HCT116 (cell line): ENCODE results near the gene STK31. TPM values are rescaled to one million over a fixed set of nuclear protein-coding genes. Genes with fewer than 3 reads are reported as not detected.
"Not testable (repeated sequence)": the region's sequence is repeated elsewhere in the genome, so short reads cannot be mapped to it uniquely, and the experiment has no call there.

Experiments
- ATAC-seq: fragments of 200-7000 bp; cut with Tn5 transposase; 2 replicates; pipeline ENCODE4 v1.9.1; 2020; ENCODE audit warnings: mild to moderate bottlenecking, moderate library complexity
- BruUV-seq: library from RNA; stranded (reverse); fragments of 400-500 nt; replicated peaks from 2 replicates; lab custom pipeline; 2021; lab: Mats Ljungman, UMichigan
- CTCF ChIA-PET: fragments of 300-600 bp; sonication (Branson Sonifier 250); formaldehyde crosslinking; loops from one replicate; lab custom pipeline; 2021; ENCODE audit warnings: antibody characterized with exemption; lab: Charles Lee
- POLR2A ChIA-PET: fragments of 300-600, 350-600 bp; sonication (Branson Sonifier 250); formaldehyde crosslinking; loops from one replicate; lab custom pipeline; 2021; ENCODE audit warnings: antibody characterized with exemption; lab: Charles Lee
- RAD21 ChIA-PET, 2 experiments: fragments of 300-600 bp; sonication (Branson Sonifier 250); formaldehyde crosslinking; loops; one replicate each; lab custom pipeline; 2023; ENCODE audit warnings: low total read pairs in 2 of 2; ENCODE audit not compliant: uncharacterized antibody in 2 of 2, unreplicated experiment in 2 of 2, low non-redundant PET in 1 of 2; lab: Charles Lee
- DNase-seq: peaks from one replicate; pipeline ENCODE4 v3.0.0-alpha.2; 2010; ENCODE audit warnings: low read depth, low spot score
- H2AFZ ChIP-seq: fragments of 200-600 bp; shearing (Covaris generic), sonication (generic); 2 replicates; pipeline ENCODE4 v1.6.1; 2017; ENCODE audit warnings: low read depth, mixed run types, mixed read lengths, antibody characterized with exemption, low read length; ENCODE audit not compliant: poor library complexity, severe bottlenecking
- H3K27ac ChIP-seq: 2 replicates; pipeline ENCODE4 v1.5.1; 2012; ENCODE audit warnings: low read depth, low read length
- H3K27me3 ChIP-seq: fragments of 200-600 bp; sonication (generic); 2 replicates; pipeline ENCODE4 v1.6.1; 2016; ENCODE audit warnings: mixed run types, low read length, mixed read lengths; ENCODE audit not compliant: insufficient read depth
- H3K36me3 ChIP-seq, 2 experiments: fragments of 200-500 bp in 1 of 2; fragments of 200-600 bp in 1 of 2; sonication (Bioruptor generic) in 1 of 2; sonication (generic) in 1 of 2; 2 replicates each; pipeline versions ENCODE4 v1.5.1 to v1.6.1; 2014 to 2016; ENCODE audit warnings: low read length in 2 of 2, inconsistent platforms in 1 of 2, mixed read lengths in 1 of 2, mixed run types in 1 of 2; ENCODE audit not compliant: insufficient read depth in 2 of 2, control insufficient read depth in 1 of 2
- H3K4me1 ChIP-seq, 2 experiments: fragments of 200-600 bp in 1 of 2; sonication (generic) in 1 of 2; 2 replicates each; pipeline versions ENCODE4 v1.5.1 to v1.6.1; 2012 to 2017; ENCODE audit warnings: low read length in 2 of 2, inconsistent platforms in 1 of 2, mild to moderate bottlenecking in 1 of 2, mixed read lengths in 1 of 2, mixed run types in 1 of 2, moderate library complexity in 1 of 2; ENCODE audit not compliant: insufficient read depth in 2 of 2, control insufficient read depth in 1 of 2
- H3K4me2 ChIP-seq: fragments of 200-600 bp; sonication (generic); 2 replicates; pipeline ENCODE4 v1.6.1; 2017; ENCODE audit warnings: mixed run types, low read length, mixed read lengths
- H3K4me3 ChIP-seq, 2 experiments: fragments of 200-600 bp in 1 of 2; sonication (generic) in 1 of 2; replicated peaks in 1 of 2; 2 replicates each; pipeline ENCODE4 v1.5.1; 2011 to 2016; ENCODE audit warnings: low read length in 2 of 2, control low read depth in 1 of 2, low read depth in 1 of 2, mild to moderate bottlenecking in 1 of 2, mixed read lengths in 1 of 2, mixed run types in 1 of 2
- H3K79me2 ChIP-seq: fragments of 200-600 bp; sonication (generic); 2 replicates; pipeline ENCODE4 v1.6.1; 2017; ENCODE audit warnings: mild to moderate bottlenecking, mixed run types, low read length, moderate library complexity, mixed read lengths; ENCODE audit not compliant: insufficient read depth
- H3K9ac ChIP-seq: fragments of 200-600 bp; sonication (generic); 2 replicates; pipeline ENCODE4 v1.6.1; 2016; ENCODE audit warnings: low read length, mixed read lengths
- H3K9me2 ChIP-seq: fragments of 200-600 bp; sonication (generic), shearing (Covaris generic); 2 replicates; pipeline ENCODE4 v1.6.1; 2017; ENCODE audit warnings: mixed run types, mild to moderate bottlenecking, moderate library complexity; ENCODE audit not compliant: insufficient read depth
- H3K9me3 ChIP-seq, 2 experiments: fragments of 200-500 bp in 1 of 2; fragments of 200-600 bp in 1 of 2; sonication (Bioruptor generic) in 1 of 2; sonication (generic) in 1 of 2; 2 replicates each; pipeline ENCODE4 v1.6.1; 2014 to 2017; ENCODE audit warnings: low read length in 2 of 2, mixed read lengths in 2 of 2, inconsistent platforms in 1 of 2, low read depth in 1 of 2, mild to moderate bottlenecking in 1 of 2, mixed run types in 1 of 2, moderate library complexity in 1 of 2; ENCODE audit not compliant: control insufficient read depth in 1 of 2, insufficient read depth in 1 of 2
- H4K20me1 ChIP-seq: fragments of 200-600 bp; sonication (generic), shearing (Covaris generic); 2 replicates; pipeline ENCODE4 v1.6.1; 2017; ENCODE audit warnings: mixed run types, mild to moderate bottlenecking, moderate library complexity; ENCODE audit not compliant: insufficient read depth
- CBX3 ChIP-seq: IDR thresholded peaks from 2 replicates; pipeline ENCODE4 v1.6.1; 2012; ENCODE audit warnings: low read depth
- EGR1 ChIP-seq: IDR thresholded peaks from 2 replicates; pipeline ENCODE4 v1.6.1; 2012; ENCODE audit warnings: low read depth
- ELF1 ChIP-seq: IDR thresholded peaks from 2 replicates; pipeline ENCODE4 v1.6.1; 2012; ENCODE audit warnings: low read depth, borderline replicate concordance
- EZH2 ChIP-seq: fragments of 200-600 bp; sonication (generic); IDR thresholded peaks from 2 replicates; pipeline ENCODE4 v1.6.1; 2017; ENCODE audit warnings: antibody characterized with exemption, mixed run types
- JUND ChIP-seq: IDR thresholded peaks from 2 replicates; pipeline ENCODE4 v1.6.1; 2012
- POLR2A ChIP-seq: IDR thresholded peaks from 2 replicates; pipeline ENCODE4 v1.7.0; 2011; ENCODE audit warnings: borderline replicate concordance; ENCODE audit not compliant: insufficient read depth, insufficient read length; ENCODE audit errors: extremely low read depth
- RAD21 ChIP-seq: IDR thresholded peaks from 2 replicates; pipeline ENCODE4 v1.6.1; 2012; ENCODE audit warnings: low read depth, mild to moderate bottlenecking
- SIN3A ChIP-seq: IDR thresholded peaks from 2 replicates; pipeline ENCODE4 v1.6.1; 2012; ENCODE audit warnings: low read depth
- SP1 ChIP-seq: IDR thresholded peaks from 2 replicates; pipeline ENCODE4 v1.6.1; 2012; ENCODE audit warnings: low read depth
- SRF ChIP-seq: IDR thresholded peaks from 2 replicates; pipeline ENCODE4 v1.6.1; 2012; ENCODE audit warnings: low read depth
- ZNF274 ChIP-seq: fragments of 200-500 bp; sonication (Bioruptor generic); IDR thresholded peaks from 2 replicates; pipeline ENCODE4 v1.6.1; 2014; ENCODE audit warnings: mild to moderate bottlenecking, low read depth, low read length, inconsistent platforms
- intact Hi-C: fragments of 100-400 bp; cut with micrococcal nuclease; formaldehyde crosslinking; loops from 2 replicates; pipeline ENCODE4 v1.10.0; 2022
- total RNA-seq: library from RNA; stranded (reverse); gene quantifications from one replicate; pipeline ENCODE4 v1.2.1, GENCODE V29; 2021; ENCODE audit not compliant: unreplicated experiment
- TF ChIP-seq, protein P1 (sequence below), 3 experiments: fragments of 200-600 bp in 1 of 3; sonication (generic) in 1 of 3; IDR thresholded peaks in 2 of 3; conservative IDR thresholded peaks in 1 of 3; 2 replicates each; pipeline ENCODE4 v1.5.1; 2012 to 2017; ENCODE audit warnings: low read depth in 2 of 3, low read length in 2 of 3, antibody characterized with exemption in 1 of 3, borderline replicate concordance in 1 of 3, control low read depth in 1 of 3, mild to moderate bottlenecking in 1 of 3, mixed read lengths in 1 of 3, mixed run types in 1 of 3, moderate library complexity in 1 of 3; ENCODE audit not compliant: insufficient read depth in 1 of 3
- TF ChIP-seq, protein P2 (sequence below): IDR thresholded peaks from 2 replicates; pipeline ENCODE4 v1.6.1; 2012
- TF ChIP-seq, protein P3 (sequence below): IDR thresholded peaks from 2 replicates; pipeline ENCODE4 v1.6.1; 2011; ENCODE audit warnings: mild to moderate bottlenecking, low read length, moderate library complexity; ENCODE audit not compliant: insufficient replicate concordance; ENCODE audit errors: extremely low read depth

STK31 gene
- total RNA-seq, 1 experiment from 2014 or later: not detected

GRCh38 chr7:23721456-23721855, 11.4 kb downstream of the STK31 start (continued):
- TF ChIP-seq, protein P1, sequence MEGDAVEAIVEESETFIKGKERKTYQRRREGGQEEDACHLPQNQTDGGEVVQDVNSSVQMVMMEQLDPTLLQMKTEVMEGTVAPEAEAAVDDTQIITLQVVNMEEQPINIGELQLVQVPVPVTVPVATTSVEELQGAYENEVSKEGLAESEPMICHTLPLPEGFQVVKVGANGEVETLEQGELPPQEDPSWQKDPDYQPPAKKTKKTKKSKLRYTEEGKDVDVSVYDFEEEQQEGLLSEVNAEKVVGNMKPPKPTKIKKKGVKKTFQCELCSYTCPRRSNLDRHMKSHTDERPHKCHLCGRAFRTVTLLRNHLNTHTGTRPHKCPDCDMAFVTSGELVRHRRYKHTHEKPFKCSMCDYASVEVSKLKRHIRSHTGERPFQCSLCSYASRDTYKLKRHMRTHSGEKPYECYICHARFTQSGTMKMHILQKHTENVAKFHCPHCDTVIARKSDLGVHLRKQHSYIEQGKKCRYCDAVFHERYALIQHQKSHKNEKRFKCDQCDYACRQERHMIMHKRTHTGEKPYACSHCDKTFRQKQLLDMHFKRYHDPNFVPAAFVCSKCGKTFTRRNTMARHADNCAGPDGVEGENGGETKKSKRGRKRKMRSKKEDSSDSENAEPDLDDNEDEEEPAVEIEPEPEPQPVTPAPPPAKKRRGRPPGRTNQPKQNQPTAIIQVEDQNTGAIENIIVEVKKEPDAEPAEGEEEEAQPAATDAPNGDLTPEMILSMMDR (IDR thresholded peaks at IDR 0.05 in 2 of 3, conservative IDR thresholded peaks at IDR 0.05 in 1 of 3; ENCODE audit: borderline replicate concordance in 1 of 3, insufficient read depth in 1 of 3, low read depth in 2 of 3, low read length in 2 of 3): no peak
- TF ChIP-seq EZH2 (no peak), CBX3 (no peak), EGR1 (no peak), POLR2A (no peak), SRF (no peak), ZNF274 (no peak), SP1 (no peak), SIN3A (no peak), RAD21 (no peak), ELF1 (no peak), JUND (no peak)
- TF ChIP-seq, protein P2, sequence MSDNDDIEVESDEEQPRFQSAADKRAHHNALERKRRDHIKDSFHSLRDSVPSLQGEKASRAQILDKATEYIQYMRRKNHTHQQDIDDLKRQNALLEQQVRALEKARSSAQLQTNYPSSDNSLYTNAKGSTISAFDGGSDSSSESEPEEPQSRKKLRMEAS: no peak
- TF ChIP-seq, protein P3, sequence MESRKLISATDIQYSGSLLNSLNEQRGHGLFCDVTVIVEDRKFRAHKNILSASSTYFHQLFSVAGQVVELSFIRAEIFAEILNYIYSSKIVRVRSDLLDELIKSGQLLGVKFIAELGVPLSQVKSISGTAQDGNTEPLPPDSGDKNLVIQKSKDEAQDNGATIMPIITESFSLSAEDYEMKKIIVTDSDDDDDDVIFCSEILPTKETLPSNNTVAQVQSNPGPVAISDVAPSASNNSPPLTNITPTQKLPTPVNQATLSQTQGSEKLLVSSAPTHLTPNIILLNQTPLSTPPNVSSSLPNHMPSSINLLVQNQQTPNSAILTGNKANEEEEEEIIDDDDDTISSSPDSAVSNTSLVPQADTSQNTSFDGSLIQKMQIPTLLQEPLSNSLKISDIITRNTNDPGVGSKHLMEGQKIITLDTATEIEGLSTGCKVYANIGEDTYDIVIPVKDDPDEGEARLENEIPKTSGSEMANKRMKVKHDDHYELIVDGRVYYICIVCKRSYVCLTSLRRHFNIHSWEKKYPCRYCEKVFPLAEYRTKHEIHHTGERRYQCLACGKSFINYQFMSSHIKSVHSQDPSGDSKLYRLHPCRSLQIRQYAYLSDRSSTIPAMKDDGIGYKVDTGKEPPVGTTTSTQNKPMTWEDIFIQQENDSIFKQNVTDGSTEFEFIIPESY: no peak

DNA sequence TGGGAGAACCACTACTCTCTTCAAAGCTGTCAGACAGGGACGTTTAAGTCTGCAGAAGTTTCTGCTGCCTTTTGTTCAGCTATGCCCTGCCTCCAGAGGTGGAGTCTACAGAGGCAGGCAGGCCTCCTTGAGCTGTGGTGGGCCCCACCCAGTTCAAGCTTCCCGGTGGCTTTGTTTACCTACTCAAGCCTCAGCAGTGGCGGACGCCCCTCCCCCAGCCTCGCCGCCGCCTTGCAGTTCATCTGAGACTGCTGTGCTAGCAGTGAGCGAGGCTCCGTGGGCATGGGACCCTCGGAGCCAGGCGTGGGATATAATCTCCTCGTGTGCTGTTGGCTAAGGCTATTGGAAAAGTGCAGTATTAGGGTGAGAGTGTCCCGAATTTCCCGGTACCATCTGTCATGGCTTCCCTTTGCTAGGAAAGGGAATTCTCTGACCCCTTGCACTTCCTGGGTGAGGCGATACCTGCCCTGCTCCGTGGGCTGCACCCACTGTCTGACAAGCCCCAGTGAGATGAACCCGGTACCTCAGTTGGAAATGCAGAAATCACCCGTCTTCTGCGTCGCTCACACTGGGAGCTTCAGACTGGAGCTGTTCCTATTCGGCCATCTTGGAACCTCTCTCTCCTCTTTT, 12.7 kb downstream of the STK31 start:
- intact Hi-C loops, POLR2A ChIA-PET, H3K4me2 ChIP-seq, H3K27me3 ChIP-seq, H3K9ac ChIP-seq, H4K20me1 ChIP-seq, H3K9me2 ChIP-seq, H2AFZ ChIP-seq, H3K9me3 ChIP-seq, RAD21 ChIA-PET, H3K36me3 ChIP-seq, CTCF ChIA-PET, H3K4me1 ChIP-seq, H3K4me3 ChIP-seq, H3K79me2 ChIP-seq, H3K27ac ChIP-seq, BruUV-seq, DNase-seq, ATAC-seq: not testable (repeated sequence)

DNA sequence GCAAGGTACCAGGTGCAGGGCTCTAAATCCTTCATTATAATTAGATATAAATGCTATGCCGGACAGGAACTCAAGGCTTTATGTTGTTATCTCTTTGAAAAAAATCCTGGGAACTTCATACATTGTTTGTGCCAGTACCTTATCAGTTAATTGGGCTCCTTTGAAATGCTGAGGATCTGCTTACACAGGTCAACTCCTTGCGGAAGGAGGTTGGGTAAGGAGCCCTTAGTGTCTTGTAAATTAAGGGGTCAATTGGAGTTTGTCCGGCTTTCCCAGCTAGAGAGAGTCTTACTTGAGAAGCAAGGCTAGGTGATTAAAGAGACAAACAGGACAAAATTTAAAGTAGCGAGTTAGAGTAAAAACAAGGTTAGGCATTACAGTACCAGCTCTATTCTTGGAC, 14.1 kb downstream of the STK31 start:
- intact Hi-C loops, RAD21 ChIA-PET, H3K4me1 ChIP-seq, H3K9me3 ChIP-seq, DNase-seq, BruUV-seq, ATAC-seq, H3K27me3 ChIP-seq, H3K9me2 ChIP-seq, H3K79me2 ChIP-seq, H3K9ac ChIP-seq, H3K27ac ChIP-seq, H4K20me1 ChIP-seq, H3K36me3 ChIP-seq, H3K4me3 ChIP-seq, H2AFZ ChIP-seq, POLR2A ChIA-PET, H3K4me2 ChIP-seq: not testable (repeated sequence)
- CTCF ChIA-PET: interaction anchor here (1.5 kb wide), 1 partner anchor 12 kb away, joined by 3 read pairs; no protein-coding TSS in a partner anchor
